ENCODE results near the gene HOXA5. TPM values are rescaled to one million over a fixed set of nuclear protein-coding genes. Genes with fewer than 3 reads are reported as not detected.

HOXA5 gene
- total and polyA plus RNA-seq, 2 donors (not counting 3 experiments of a cell fraction or from before 2014, with no cell fraction given), result 18.6 to 18.8 TPM

- POLR2A ChIA-PET, result interaction anchor here (1.2 to 2.4 kb wide), 3 partner anchors 10 to 22 kb away, joined by 3 to 15 read pairs (median 6); partner anchors contain the start of genes HOXA11 and HOXA3
Measured at GRCh38 chr7:27162561-27163287, 19.2 kb upstream of the HOXA5 start.

More at GRCh38 chr7:27162561-27163287, 19.2 kb upstream of the HOXA5 start:
- Histone ChIP-seq H3K4me3 (replicated peaks in 1 of 3; ENCODE audit: insufficient read depth in 1 of 3, low read depth in 1 of 3, low read length in 3 of 3) (peak overlapping the region; percentile 63 to 98 (median 88)), H3K9me1 (replicated peaks; ENCODE audit: control insufficient read depth, extremely low read depth, insufficient read depth, low read length) (no peaks in the 10 kb centered on the region), H3K36me3 (ENCODE audit: control insufficient read depth in 2 of 2, extremely low read depth in 1 of 2, insufficient read depth in 2 of 2, low read length in 2 of 2) (peaks cover 3 to 7% of the 10 kb centered on the region in 2 experiments), H4K20me1 (replicated peaks; ENCODE audit: control insufficient read depth, extremely low read depth, insufficient read depth, low read length) (no peaks in the 10 kb centered on the region), H3K27ac (ENCODE audit: insufficient read depth, low read depth, low read length) (peak overlapping the region; percentile 91), H3K9me3 (replicated peaks; ENCODE audit: control insufficient read depth, insufficient read depth, low read length) (no peaks in the 10 kb centered on the region), H3K79me2 (ENCODE audit: control insufficient read depth, insufficient read depth, low read length) (peaks cover 78% of the 10 kb centered on the region), H3K9ac (replicated peaks; ENCODE audit: extremely low read depth, insufficient read depth, low read length) (peak overlapping the region; percentile 85), H3K4me2 (ENCODE audit: insufficient read depth, low read length) (peak overlapping the region; percentile 91), H2AFZ (ENCODE audit: low read depth, low read length) (no peak overlapping the region), H3K4me1 (ENCODE audit: control insufficient read depth, extremely low read depth, insufficient read depth, low read length) (peaks cover 53% of the 10 kb centered on the region), H3K27me3 (ENCODE audit: control insufficient read depth in 2 of 2, insufficient read depth in 2 of 2, low read length in 2 of 2) (no peaks in the 10 kb centered on the region)
- no peak for FAIRE-seq
- CTCF ChIA-PET, result interaction anchor here (0.9 to 4.6 kb wide), 15 partner anchors 8 to 797 kb away, joined by 3 to 145 read pairs (median 14); partner anchors contain the start of genes HOXA10, HOXA11, HOXA3 and HOXA4
- dilution Hi-C loops (cut with MboI; ENCODE audit: extremely low pct_ligation_motif_present, low sequenced_read_pairs), result loop anchor here (10.0 to 25.0 kb wide), 3 partner anchors 308 to 975 kb away; no protein-coding TSS in a partner anchor
- DNase-seq (ENCODE audit: low read depth, low spot score), result no peak
- BruUV-seq (replicated peaks), result TSS peak; percentile 18
- intact Hi-C loops (cut with micrococcal nuclease), result loop anchor here (5.0 kb wide), 3 partner anchors 745 to 1770 kb away; no protein-coding TSS in a partner anchor
- no peak for TF ChIP-seq POLR2AphosphoS5 (IDR thresholded peaks at IDR 0.05; ENCODE audit: insufficient read depth, low read depth, low read length)
- TF ChIP-seq GATA2 (IDR thresholded peaks at IDR 0.05; ENCODE audit: insufficient read depth, insufficient read length, low read depth, low read length), result no peak
- TF ChIP-seq CTCF (IDR thresholded peaks at IDR 0.05; ENCODE audit: extremely low read depth in 1 of 2, insufficient read depth in 1 of 2, low read depth in 1 of 2, low read length in 2 of 2), result no peak
- TF ChIP-seq FOS (IDR thresholded peaks at IDR 0.05; ENCODE audit: borderline replicate concordance, insufficient read depth, low read length), result no peak
- no peak for TF ChIP-seq POLR2A (IDR thresholded peaks at IDR 0.05; ENCODE audit: low read depth, low read length)
- TF ChIP-seq JUN (IDR thresholded peaks at IDR 0.05; ENCODE audit: borderline replicate concordance, insufficient read depth, insufficient read length, low read depth), result no peak
- no peak for TF ChIP-seq EZH2 (IDR thresholded peaks at IDR 0.05; ENCODE audit: borderline replicate concordance, low read depth, low read length, severe bottlenecking)
